Lower lobe of right lung (tissue), 2 donors: Measurements from ENCODE around the gene IRAG1. TPM values are rescaled to one million over a fixed set of nuclear protein-coding genes. Genes with fewer than 3 reads are reported as not detected.

Experiments
- ATAC-seq, 2 donors: fragments of 200-7000 bp; cut with Tn5 transposase; one replicate each; pipeline ENCODE4 v1.9.1; 2020 to 2022; ENCODE audit warnings: mild to moderate bottlenecking in 2 of 2, moderate library complexity in 2 of 2
- DNase-seq: peaks from one replicate; pipeline ENCODE4 v3.0.0-alpha.2; 2020
- H3K27ac ChIP-seq: fragments of 200-600 bp; one replicate; pipeline ENCODE4 v1.8.0; 2022
- H3K27me3 ChIP-seq: fragments of 200-600 bp; one replicate; pipeline ENCODE4 v1.8.0; 2022; ENCODE audit warnings: low read depth
- H3K36me3 ChIP-seq: fragments of 200-600 bp; one replicate; pipeline ENCODE4 v1.8.0; 2022; ENCODE audit warnings: mild to moderate bottlenecking
- H3K4me1 ChIP-seq: fragments of 200-600 bp; one replicate; pipeline ENCODE4 v1.8.0; 2022
- H3K4me3 ChIP-seq: fragments of 200-600 bp; one replicate; pipeline ENCODE4 v1.8.0; 2022; ENCODE audit warnings: mild to moderate bottlenecking
- H3K9me3 ChIP-seq: fragments of 200-600 bp; one replicate; pipeline ENCODE4 v1.8.0; 2022
- intact Hi-C: fragments of 100-400 bp; cut with DNase I; formaldehyde crosslinking; loops from one replicate; pipeline ENCODE4 v1.11.0; 2022
- total RNA-seq: library from RNA; stranded (reverse); fragmentation: NEBNext Ultra II Directional; extraction: Animal tissue kit (Norgen Biotek cat#: 25700); gene quantifications from one replicate; pipeline ENCODE4 v1.2.1, GENCODE V29; 2021
- TF ChIP-seq, protein P1 (sequence below): fragments of 200-600 bp; IDR thresholded peaks from one replicate; pipeline ENCODE4 v1.8.0; 2022; ENCODE audit warnings: antibody characterized with exemption, mild to moderate bottlenecking
- donor health status: DM: no; HTN: yes; CAD: no; lungs with severe emphysema.

Gene IRAG1
- total RNA-seq, 1 donor from 2014 or later: 12.9 TPM

- Histone ChIP-seq H3K36me3 (no peaks in the 10 kb centered on the region), H3K27ac (no peak overlapping the region), H3K27me3 (no peaks in the 10 kb centered on the region), H3K9me3 (no peaks in the 10 kb centered on the region), H3K4me1 (no peaks in the 10 kb centered on the region), H3K4me3 (no peak overlapping the region)
- intact Hi-C loops: no loop called here
- TF ChIP-seq, protein P1, sequence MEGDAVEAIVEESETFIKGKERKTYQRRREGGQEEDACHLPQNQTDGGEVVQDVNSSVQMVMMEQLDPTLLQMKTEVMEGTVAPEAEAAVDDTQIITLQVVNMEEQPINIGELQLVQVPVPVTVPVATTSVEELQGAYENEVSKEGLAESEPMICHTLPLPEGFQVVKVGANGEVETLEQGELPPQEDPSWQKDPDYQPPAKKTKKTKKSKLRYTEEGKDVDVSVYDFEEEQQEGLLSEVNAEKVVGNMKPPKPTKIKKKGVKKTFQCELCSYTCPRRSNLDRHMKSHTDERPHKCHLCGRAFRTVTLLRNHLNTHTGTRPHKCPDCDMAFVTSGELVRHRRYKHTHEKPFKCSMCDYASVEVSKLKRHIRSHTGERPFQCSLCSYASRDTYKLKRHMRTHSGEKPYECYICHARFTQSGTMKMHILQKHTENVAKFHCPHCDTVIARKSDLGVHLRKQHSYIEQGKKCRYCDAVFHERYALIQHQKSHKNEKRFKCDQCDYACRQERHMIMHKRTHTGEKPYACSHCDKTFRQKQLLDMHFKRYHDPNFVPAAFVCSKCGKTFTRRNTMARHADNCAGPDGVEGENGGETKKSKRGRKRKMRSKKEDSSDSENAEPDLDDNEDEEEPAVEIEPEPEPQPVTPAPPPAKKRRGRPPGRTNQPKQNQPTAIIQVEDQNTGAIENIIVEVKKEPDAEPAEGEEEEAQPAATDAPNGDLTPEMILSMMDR: no peak
- no peak for ATAC-seq
- no peak for DNase-seq
Observed at GRCh38 chr11:10722307-10722706, 28.8 kb upstream of the IRAG1 start.

DNA sequence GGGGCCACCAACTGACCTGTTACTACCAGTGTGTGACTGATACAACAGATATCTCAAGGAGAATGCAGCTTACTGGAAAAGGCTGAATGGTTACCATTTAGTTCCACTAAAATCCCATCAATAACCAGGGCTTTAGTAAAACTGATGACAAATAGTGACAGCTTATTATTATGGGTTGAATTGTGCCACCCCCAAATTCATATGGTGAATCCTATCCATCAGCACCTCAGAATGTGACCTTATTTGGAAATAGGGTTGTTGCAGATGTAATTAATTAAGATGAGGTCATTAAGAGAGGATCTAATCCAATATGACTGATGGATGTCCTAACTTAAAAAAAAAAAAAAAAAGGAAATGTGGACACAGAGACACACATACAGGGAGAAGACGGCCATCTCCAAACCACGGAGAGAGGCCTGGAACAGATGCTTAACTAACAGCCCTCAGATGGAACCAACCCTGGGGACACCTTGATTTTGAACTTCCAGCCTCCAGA, 27.4 kb upstream of the IRAG1 start:
- intact Hi-C loops: no loop called here
- DNase-seq: no peak
- TF ChIP-seq, protein P1: no peak
- Histone ChIP-seq H3K9me3 (no peaks in the 10 kb centered on the region), H3K36me3 (no peaks in the 10 kb centered on the region), H3K27me3 (no peaks in the 10 kb centered on the region), H3K4me1 (no peaks in the 10 kb centered on the region), H3K4me3 (no peak overlapping the region), H3K27ac (no peak overlapping the region)
- ATAC-seq: no peak

- ATAC-seq (no peak), DNase-seq (no peak)
- TF ChIP-seq, protein P1: no peak
- intact Hi-C loops: no loop called here
- Histone ChIP-seq H3K27ac (no peak overlapping the region), H3K4me3 (no peak overlapping the region), H3K27me3 (no peaks in the 10 kb centered on the region), H3K9me3 (no peaks in the 10 kb centered on the region), H3K36me3 (no peaks in the 10 kb centered on the region), H3K4me1 (no peaks in the 10 kb centered on the region)
Observed at GRCh38 chr11:10719616-10720015, 26.1 kb upstream of the IRAG1 start.

- ATAC-seq (no peak), DNase-seq (no peak)
- Histone ChIP-seq H3K27ac (no peak overlapping the region), H3K27me3 (no peaks in the 10 kb centered on the region), H3K4me3 (no peak overlapping the region), H3K36me3 (no peaks in the 10 kb centered on the region), H3K9me3 (no peaks in the 10 kb centered on the region), H3K4me1 (no peaks in the 10 kb centered on the region)
- intact Hi-C loops: no loop called here
- TF ChIP-seq, protein P1: no peak
Observed at GRCh38 chr11:10716543-10717259, 23.1 kb upstream of the IRAG1 start.

DNA sequence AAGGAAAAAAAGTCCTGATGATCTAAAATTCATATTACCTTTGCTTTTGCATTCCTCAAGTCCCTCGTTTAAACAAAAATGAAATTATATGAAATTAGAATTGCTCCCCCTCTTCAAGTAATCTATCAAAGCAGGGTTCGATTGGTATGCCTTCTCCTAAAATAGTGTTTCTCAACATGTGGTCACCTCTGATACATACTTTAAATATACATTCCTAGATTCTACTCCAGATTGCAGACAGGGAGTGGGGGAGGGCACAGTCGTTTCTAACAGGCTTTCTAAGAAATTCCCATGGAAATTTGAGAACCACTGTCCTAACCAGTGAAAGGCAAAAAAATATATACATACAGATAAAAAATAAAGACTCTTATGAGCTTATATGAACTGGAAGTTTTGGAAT, 22.6 kb upstream of the IRAG1 start:
- TF ChIP-seq, protein P1: no peak
- H3K27ac ChIP-seq: no peak overlapping the region
- ATAC-seq (no peak), DNase-seq (no peak)
- intact Hi-C loops: no loop called here
- H3K4me1 ChIP-seq: no peaks in the 10 kb centered on the region
- no peaks in the 10 kb centered on the region for H3K9me3 ChIP-seq
- H3K27me3 ChIP-seq: no peaks in the 10 kb centered on the region
- no peak overlapping the region for H3K4me3 ChIP-seq
- no peaks in the 10 kb centered on the region for H3K36me3 ChIP-seq
